ENCODE data around the gene TMEM132A. TPM values are rescaled to one million over a fixed set of nuclear protein-coding genes. Genes with fewer than 3 reads are reported as not detected.

Gene TMEM132A
- total RNA-seq, 1 donor from 2014 or later: 597 TPM

GRCh38 chr11:60879971-60880588 is 44.2 kb upstream of the TMEM132A start:
- TF ChIP-seq CTCF (IDR thresholded peaks at IDR 0.05; ENCODE audit: insufficient read depth, low read length, poor library complexity, severe bottlenecking): no peak

GRCh38 chr11:60880643-60881282 is 43.5 kb upstream of the TMEM132A start:
- H3K36me3 ChIP-seq (ENCODE audit: control insufficient read depth, insufficient read depth, low read length): no peaks in the 10 kb centered on the region
- no peaks in the 10 kb centered on the region for H3K27me3 ChIP-seq (ENCODE audit: control insufficient read depth, insufficient read depth, low read length)
- H3K4me3 ChIP-seq (ENCODE audit: low read depth, low read length): no peak overlapping the region
- no peak for DNase-seq (ENCODE audit: low read depth)
- TF ChIP-seq CTCF (IDR thresholded peaks at IDR 0.05; ENCODE audit: insufficient read depth, low read length, poor library complexity, severe bottlenecking): no peak

More at GRCh38 chr11:60879971-60880588, 44.2 kb upstream of the TMEM132A start:
- no peak for DNase-seq (ENCODE audit: low read depth)
- no peaks in the 10 kb centered on the region for H3K27me3 ChIP-seq (ENCODE audit: control insufficient read depth, insufficient read depth, low read length)
- H3K4me3 ChIP-seq (ENCODE audit: low read depth, low read length): no peak overlapping the region
- H3K36me3 ChIP-seq (ENCODE audit: control insufficient read depth, insufficient read depth, low read length): no peaks in the 10 kb centered on the region

GRCh38 chr11:60887556-60887955 is 36.7 kb upstream of the TMEM132A start:
- H3K36me3 ChIP-seq (ENCODE audit: control insufficient read depth, insufficient read depth, low read length): no peaks in the 10 kb centered on the region
- no peak for DNase-seq (ENCODE audit: low read depth)
- no peaks in the 10 kb centered on the region for H3K27me3 ChIP-seq (ENCODE audit: control insufficient read depth, insufficient read depth, low read length)
- no peak overlapping the region for H3K4me3 ChIP-seq (ENCODE audit: low read depth, low read length)
- TF ChIP-seq CTCF (IDR thresholded peaks at IDR 0.05; ENCODE audit: insufficient read depth, low read length, poor library complexity, severe bottlenecking): peak; percentile 60

- H3K36me3 ChIP-seq (ENCODE audit: control insufficient read depth, insufficient read depth, low read length): no peaks in the 10 kb centered on the region
- no peak overlapping the region for H3K4me3 ChIP-seq (ENCODE audit: low read depth, low read length)
- no peak for DNase-seq (ENCODE audit: low read depth)
- TF ChIP-seq CTCF (IDR thresholded peaks at IDR 0.05; ENCODE audit: insufficient read depth, low read length, poor library complexity, severe bottlenecking): no peak
- H3K27me3 ChIP-seq (ENCODE audit: control insufficient read depth, insufficient read depth, low read length): no peaks in the 10 kb centered on the region
These were observed 34.4 kb upstream of the TMEM132A start for GRCh38 chr11:60889869-60890311.

GRCh38 chr11:60890696-60891095 is 33.6 kb upstream of the TMEM132A start:
- no peak for TF ChIP-seq CTCF (IDR thresholded peaks at IDR 0.05; ENCODE audit: insufficient read depth, low read length, poor library complexity, severe bottlenecking)
- H3K4me3 ChIP-seq (ENCODE audit: low read depth, low read length): no peak overlapping the region
- H3K27me3 ChIP-seq (ENCODE audit: control insufficient read depth, insufficient read depth, low read length): no peaks in the 10 kb centered on the region
- DNase-seq (ENCODE audit: low read depth): no peak
- no peaks in the 10 kb centered on the region for H3K36me3 ChIP-seq (ENCODE audit: control insufficient read depth, insufficient read depth, low read length)

Measured in kidney epithelial cell (primary cell).